GM06990 (cell line): Measurements from ENCODE around the gene GOSR1.

Source experiments
- DNase-seq: peaks from one replicate; pipeline ENCODE4 v3.0.0-alpha.2; 2011; ENCODE audit not compliant: insufficient read length; ENCODE audit errors: extremely low read depth
- H3K27me3 ChIP-seq: replicated peaks from 2 replicates; pipeline ENCODE4 v1.6.0; 2011; ENCODE audit warnings: low read length; ENCODE audit not compliant: control insufficient read depth, insufficient read depth
- H3K36me3 ChIP-seq: 2 replicates; pipeline ENCODE4 v1.5.1; 2011; ENCODE audit warnings: low read length; ENCODE audit not compliant: control insufficient read depth, insufficient read depth
- H3K4me3 ChIP-seq: replicated peaks from 2 replicates; pipeline ENCODE4 v1.5.1; 2011; ENCODE audit warnings: low read depth, mild to moderate bottlenecking, control low read depth, low read length
- CTCF ChIP-seq: IDR thresholded peaks from 2 replicates; pipeline ENCODE4 v1.5.1; 2011; ENCODE audit warnings: low read length, control low read depth, mild to moderate bottlenecking, inconsistent platforms; ENCODE audit not compliant: insufficient read depth, poor library complexity, severe bottlenecking

The GOSR1 gene

GRCh38 chr17:30477083-30477773 is at the start of gene GOSR1:
Gene GOSR1 (plus strand): TSS chr17:30477408. CDS start chr17:30477434, 26 bp downstream.
- H3K36me3 ChIP-seq = no peaks in the 10 kb centered on the region; the same call in 1 of the 2 replicates

GRCh38 chr17:30427611-30428010 is 49.6 kb upstream of the GOSR1 start:
- Histone ChIP-seq H3K4me3 (no peak overlapping the region), H3K27me3 (no peaks in the 10 kb centered on the region), H3K36me3 (no peaks in the 10 kb centered on the region)
- no peak for TF ChIP-seq CTCF
- DNase-seq = no peak

More at GRCh38 chr17:30477083-30477773, at the start of gene GOSR1:
- Histone ChIP-seq H3K27me3 (no peaks in the 10 kb centered on the region), H3K4me3 (peak within 1 kb of the TSS; percentile 72)
- peak; percentile 79 for TF ChIP-seq CTCF
- peak; percentile 91 for DNase-seq

DNA sequence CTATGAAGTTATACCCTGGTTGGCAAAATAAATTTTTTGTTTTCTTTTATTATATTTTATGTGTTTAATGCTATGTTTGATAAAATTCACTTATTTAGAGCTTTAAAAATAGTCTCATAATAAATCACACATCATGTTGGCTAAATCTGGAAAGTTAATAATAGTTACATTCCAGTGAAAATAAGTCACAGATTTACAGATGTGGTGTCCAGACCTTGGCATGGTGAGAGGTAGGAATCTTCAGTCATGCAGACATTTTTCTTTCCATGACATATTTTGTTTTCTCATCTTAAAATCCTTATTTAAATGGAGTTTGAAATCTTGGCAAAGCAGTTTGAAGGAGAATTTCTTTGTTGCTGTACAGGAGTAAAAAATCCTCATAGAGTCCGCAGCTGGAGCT is 48.1 kb upstream of the GOSR1 start:
- no peak for DNase-seq
- TF ChIP-seq CTCF = no peak

DNA sequence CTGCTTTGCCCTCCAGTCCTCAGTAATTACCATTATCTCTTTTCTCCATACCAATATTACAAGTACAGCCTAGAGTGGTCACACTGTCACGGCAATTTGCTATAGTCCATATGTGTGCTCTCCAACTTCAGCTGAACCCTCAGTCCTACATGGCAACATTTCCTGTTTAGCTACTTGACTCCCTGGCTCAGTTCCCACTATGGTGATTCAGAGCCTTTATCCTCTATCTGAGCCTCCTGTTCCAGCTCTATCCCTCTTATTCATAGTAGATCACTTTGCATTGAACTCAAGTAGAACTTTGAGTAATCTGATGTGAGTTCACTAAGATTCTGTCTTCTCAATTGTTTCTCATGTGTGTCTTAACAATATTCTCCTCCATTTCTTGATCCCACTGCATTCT is 43.7 kb upstream of the GOSR1 start:
- H3K4me3 ChIP-seq = no peak overlapping the region
- no peaks in the 10 kb centered on the region for H3K27me3 ChIP-seq
- no peak for TF ChIP-seq CTCF
- no peaks in the 10 kb centered on the region; the same call in none of the 2 replicates for H3K36me3 ChIP-seq
- no peak for DNase-seq

More for the DNA sequence above, 48.1 kb upstream of the GOSR1 start:
- H3K4me3 ChIP-seq = no peak overlapping the region
- H3K27me3 ChIP-seq = no peaks in the 10 kb centered on the region
- H3K36me3 ChIP-seq = no peaks in the 10 kb centered on the region; the same call in 1 of the 2 replicates

- Histone ChIP-seq H3K4me3 (no peak overlapping the region), H3K27me3 (no peaks in the 10 kb centered on the region), H3K36me3 (no peaks in the 10 kb centered on the region; the same call in none of the 2 replicates)
- no peak for DNase-seq
- TF ChIP-seq CTCF = no peak
Measured at GRCh38 chr17:30436729-30437128, 40.5 kb upstream of the GOSR1 start.
